Astrocyte of the hippocampus (primary cell): ENCODE data around the gene PWWP2B.

Experiments used
- DNase-seq: peaks from one replicate; pipeline ENCODE4 v3.0.0; 2011; ENCODE audit warnings: low read depth, low spot score

PWWP2B gene

GRCh38 chr10:132446195-132446581 is 49.2 kb downstream of the PWWP2B start:
- no peak for DNase-seq

GRCh38 chr10:132446661-132447445 is 49.9 kb downstream of the PWWP2B start:
- peak; percentile 54 for DNase-seq

DNA sequence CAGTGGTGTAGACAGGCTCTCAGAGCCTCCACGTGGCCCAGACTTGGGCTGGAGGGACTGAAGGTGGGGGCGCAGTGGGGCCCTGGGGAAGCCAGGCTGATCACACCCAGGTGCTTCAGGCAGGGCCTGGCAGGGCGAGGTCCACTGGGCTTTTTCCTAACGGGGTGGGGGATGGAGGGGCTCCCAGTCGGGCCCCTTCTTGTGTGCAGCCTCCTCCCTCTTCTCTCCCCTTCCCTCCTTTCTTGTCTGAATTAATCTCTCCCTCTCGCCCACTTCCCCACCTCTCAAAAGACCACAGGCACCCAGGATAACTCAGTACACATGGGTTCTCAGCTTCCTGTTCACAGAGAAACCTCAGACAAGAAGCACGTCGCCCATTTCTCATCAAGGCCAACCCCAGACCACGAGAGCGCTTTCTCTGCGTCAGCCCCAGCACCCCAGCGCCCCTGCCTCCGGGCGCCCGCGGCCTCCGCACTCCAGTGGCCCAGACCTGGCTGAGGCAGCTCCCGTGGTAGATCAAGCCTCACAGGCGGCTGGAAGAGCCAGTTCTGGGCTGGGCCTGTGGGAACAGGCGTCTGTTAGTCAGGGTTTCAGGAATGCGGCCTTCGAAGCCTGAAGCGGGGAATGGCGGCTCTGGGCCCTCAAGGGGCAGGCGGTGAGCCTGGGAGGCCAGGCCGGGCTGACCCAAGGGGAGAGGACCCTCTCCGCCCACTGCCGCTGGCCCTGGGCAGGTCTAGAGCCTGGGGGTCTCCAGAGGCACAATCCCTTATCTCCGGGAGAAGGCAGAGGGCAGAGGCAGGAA is 50.6 kb downstream of the PWWP2B start:
- DNase-seq = peak; percentile 90

GRCh38 chr10:132448248-132448731 is 51.3 kb downstream of the PWWP2B start:
- DNase-seq = no peak

DNA sequence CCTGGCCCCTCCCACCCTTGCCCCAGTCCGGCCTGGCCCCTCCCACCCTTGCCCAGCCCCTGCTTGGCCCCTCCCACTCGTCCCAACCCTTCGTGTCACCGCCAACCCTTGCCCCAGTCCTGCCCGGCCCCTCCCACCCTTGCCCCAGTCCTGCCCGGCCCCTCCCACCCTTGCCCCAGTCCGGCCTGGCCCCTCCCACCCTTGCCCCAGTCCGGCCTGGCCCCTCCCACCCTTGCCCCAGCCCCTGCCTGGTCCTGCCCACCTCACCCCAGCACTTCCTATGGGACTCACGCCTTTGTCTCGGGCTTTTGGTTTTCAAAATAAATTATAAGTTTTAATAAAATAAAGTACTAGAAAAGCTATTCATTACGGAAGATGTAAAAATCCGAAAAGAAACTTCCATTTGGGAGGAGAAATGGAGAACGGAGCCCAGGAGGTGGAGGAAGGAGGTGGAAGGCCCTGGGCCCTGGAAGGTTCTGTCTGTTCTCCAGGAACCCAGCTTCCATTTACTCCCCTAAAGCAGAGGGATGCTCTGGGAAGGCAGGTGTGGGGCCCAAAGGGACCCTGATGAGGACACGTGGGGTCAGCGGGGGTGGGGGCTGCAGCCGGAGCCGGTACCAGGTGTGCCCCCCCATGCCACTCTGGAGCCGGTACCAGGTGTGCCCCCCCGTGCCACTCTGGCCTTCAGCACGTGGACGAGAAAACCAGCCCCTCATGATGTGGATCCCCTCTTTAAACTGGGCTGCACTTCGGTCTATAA is 52.2 kb downstream of the PWWP2B start:
- no peak for DNase-seq

- DNase-seq = no peak
Observed at GRCh38 chr10:132449811-132450181, 52.8 kb downstream of the PWWP2B start.

GRCh38 chr10:132450466-132450824 is 53.4 kb downstream of the PWWP2B start:
- no peak for DNase-seq

- DNase-seq = no peak
Observed at GRCh38 chr10:132450825-132451505, 54.0 kb downstream of the PWWP2B start.

DNA sequence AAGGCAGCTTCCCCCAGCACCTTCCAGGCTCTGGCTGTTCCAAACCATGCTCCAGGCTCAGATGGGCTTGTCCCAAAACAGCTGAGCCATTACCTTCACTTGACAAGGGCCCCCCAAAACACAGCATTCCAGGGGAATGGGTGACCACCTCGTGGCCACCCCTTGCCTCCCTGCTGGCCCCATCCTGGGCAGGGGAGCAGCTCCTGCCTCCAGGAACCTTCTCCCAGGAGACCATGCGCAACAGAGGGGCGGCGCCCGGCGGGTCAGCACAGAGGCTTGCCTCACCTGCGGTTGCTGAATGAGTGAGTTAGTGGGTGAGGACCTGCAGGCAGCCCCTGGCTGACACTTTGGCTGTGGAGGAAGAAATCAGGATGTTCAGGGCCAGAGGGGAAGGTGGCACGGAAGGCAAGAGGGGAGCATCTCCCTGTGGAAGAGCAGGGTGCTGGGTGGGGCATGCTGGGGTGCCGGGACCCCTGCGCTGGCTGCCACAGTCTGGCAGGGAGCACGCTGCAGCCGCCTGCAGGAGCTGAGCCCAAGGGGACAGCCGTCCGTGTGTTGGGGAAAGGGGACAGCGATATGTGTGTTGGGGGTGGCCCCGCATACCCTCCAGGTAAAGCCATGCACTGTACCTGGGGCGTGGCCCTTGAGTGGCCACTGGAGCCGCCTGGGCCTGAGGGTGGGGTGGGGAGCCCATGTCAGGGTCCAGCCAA is 54.7 kb downstream of the PWWP2B start:
- no peak for DNase-seq

DNA sequence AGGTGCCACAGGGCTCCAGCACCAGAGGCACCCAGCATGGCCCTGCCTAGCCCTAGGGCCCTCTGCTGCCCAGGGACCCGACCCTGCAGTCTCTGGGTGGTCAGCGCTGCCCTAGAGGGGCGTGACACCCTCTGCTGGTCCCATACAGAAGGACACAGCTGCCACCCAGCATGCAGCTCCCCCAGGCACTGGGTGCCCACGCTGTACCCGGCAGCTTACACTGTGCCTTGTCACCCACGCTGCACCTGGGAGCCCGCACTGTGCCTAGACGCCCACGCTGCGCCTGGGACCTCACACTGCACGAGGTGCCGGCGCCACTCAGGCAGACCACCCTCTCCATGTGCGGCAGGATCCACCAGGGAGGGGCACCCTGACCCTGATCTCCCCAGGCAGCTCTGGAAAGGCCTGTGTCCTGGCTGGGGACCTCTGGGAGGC is 55.2 kb downstream of the PWWP2B start:
- DNase-seq = no peak

DNA sequence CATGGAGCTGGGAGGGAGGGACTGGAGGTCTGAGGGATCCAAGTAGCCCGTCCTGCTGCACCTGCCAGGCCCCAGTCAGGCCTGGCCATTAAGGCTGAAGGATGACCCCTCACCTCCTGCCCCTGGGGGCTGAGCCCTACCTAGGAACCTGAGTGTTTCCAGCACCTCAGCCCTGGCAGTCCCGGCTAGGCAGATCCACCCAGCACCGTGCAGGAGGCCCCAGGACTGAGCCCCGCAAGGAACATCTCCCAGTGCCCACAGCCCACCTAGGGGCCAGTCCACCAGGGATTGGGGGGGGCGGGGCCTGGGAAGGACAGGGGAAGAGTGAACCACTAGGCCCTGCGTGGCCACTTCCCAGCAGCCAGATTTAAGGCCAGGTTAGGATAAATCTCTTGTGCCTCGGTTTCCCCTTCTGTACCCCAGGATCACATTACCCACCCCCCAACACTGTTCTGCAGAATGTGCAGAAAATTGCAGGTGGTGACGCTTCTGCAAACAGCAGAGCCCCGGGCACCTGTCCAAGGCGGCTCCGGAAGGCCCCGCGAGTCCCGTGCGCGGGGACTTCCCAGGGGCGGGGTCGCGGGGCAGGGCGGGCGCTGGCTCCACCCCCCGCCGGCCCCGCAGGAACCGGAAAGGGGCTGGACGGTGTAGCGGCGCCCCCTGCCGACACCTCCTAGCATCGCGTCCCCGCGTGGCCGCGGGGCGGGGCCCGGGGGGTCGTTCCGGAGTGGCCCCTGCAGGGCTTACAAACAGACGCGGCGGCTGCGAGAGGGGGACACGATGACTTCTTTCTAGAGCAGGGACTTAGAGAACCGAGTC is 55.9 kb downstream of the PWWP2B start:
- DNase-seq = peak; percentile 90

DNA sequence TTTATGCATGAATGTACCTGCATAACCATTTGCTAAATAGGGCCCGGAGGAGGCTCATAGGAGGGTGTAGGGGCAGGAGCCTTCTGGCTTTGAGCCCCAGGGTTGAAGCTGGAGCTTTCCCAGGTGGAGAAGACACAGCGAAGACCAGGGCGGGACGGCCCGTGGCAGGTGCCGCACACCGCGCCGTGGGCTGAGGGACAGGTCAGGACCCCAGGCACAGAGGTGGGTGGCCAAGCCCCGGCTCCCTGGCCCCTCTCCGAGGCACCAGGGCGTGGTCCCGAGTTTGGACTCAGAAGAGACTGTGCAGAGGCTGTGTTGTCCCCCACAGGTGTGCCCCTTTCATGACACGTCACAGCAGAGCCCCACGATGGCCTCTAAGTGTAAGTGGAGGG is 56.5 kb downstream of the PWWP2B start:
- DNase-seq = no peak

GRCh38 chr10:132454296-132455198 is 57.5 kb downstream of the PWWP2B start:
- no peak for DNase-seq

DNA sequence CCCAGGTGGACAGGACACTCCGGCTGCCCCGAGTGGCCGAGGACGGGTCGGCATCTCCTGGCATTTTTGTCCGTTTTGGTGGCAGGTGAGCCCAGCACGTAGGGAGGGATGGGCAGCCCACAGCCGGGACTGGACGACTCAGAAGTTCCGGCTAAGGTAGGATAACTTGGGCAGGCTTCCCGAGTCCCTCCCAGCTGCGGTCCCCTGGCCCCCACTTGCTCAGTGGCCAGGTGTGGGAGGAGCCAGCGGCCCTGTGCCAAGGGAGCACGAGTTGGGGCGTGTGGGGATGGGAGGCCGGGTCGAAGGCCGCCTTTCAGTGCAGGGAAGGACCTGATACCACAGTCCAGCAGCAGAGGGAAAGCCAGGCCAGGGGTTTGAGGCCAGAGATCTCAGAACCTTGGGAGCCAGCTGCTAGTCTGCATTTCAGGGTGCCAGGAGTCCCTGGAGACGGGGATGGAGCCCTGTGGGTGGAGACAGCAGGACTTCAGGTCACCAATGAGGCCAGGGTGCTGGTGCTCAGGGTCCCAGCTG is 58.5 kb downstream of the PWWP2B start:
- no peak for DNase-seq

- no peak for DNase-seq
Observed at GRCh38 chr10:132455986-132456847, 59.2 kb downstream of the PWWP2B start.

DNA sequence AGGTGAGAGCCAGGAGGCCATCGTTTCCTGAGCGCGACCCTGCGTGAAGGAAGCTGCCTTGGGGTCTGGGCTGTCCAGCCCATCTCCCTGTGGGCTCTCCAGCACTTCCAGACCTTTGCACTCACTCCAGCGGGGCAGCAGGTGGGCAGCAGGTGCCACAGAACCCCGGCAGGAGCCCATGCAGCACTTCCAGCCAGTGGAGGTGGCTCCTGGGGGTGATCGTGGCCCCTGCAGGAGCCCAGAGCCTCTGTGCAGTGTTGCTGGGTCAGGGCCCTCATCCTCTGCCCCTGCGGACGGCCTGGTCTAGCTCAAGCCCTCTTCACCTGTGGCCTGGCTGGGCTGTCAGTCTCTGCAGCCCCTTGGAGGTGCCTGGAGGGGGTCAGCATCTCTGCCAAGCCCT is 59.9 kb downstream of the PWWP2B start:
- DNase-seq = no peak

- DNase-seq = no peak
Observed at GRCh38 chr10:132457328-132458070, 60.5 kb downstream of the PWWP2B start.
